ENCODE data around the gene ZNHIT6. TPM values are rescaled to one million over a fixed set of nuclear protein-coding genes. Genes with fewer than 3 reads are reported as not detected.
A peak's percentile ranks its signal among the peaks of the same experiment; 100 is the strongest.

Gene ZNHIT6
- total RNA-seq, 1 experiment from 2014 or later = 16.1 TPM

GRCh38 chr1:85623061-85623471 is 85.2 kb downstream of the ZNHIT6 start:
- Histone ChIP-seq H3K4me1 (replicated peaks; ENCODE audit: insufficient read depth) (peaks cover 15% of the 10 kb centered on the region), H3K79me2 (ENCODE audit: low read depth) (no peaks in the 10 kb centered on the region), H4K20me1 (ENCODE audit: insufficient read depth) (no peaks in the 10 kb centered on the region), H3K27me3 (ENCODE audit: insufficient read depth, low read depth) (no peaks in the 10 kb centered on the region), H3K9me3 (ENCODE audit: insufficient read depth, low read depth) (peaks cover 18% of the 10 kb centered on the region), H3F3A (ENCODE audit: insufficient read depth, low read depth) (peaks cover 18% of the 10 kb centered on the region; the same call in 1 of the 2 replicates), H3K27ac (peak overlapping the region; percentile 50), H3K4me3 (no peak overlapping the region), H3K36me3 (ENCODE audit: low read depth) (no peaks in the 10 kb centered on the region), H3K9me2 (ENCODE audit: insufficient read depth) (no peaks in the 10 kb centered on the region), H2AFZ (no peak overlapping the region), H3K4me2 (peak overlapping the region; percentile 29)
- ChIA-PET CTCF (interaction anchor here (0.7 kb wide), 1 partner anchor 52 kb away, joined by 4 read pairs; no protein-coding TSS in a partner anchor), POLR2A (ENCODE audit: unreplicated experiment) (interaction anchor here (0.7 kb wide), 1 partner anchor 11 kb away, joined by 38 read pairs; no protein-coding TSS in a partner anchor)
- no TSS peak for BruUV-seq (replicated peaks)
- peak in 1 of 2 experiments; percentile 74 for DNase-seq
- no peak for TF ChIP-seq EZH2 (IDR thresholded peaks at IDR 0.05; ENCODE audit: low read depth)
- intact Hi-C loops (cut with micrococcal nuclease; ENCODE audit: unreplicated experiment) = no loop called here

- POLR2A ChIA-PET (ENCODE audit: unreplicated experiment) = no interaction called here
- TF ChIP-seq CTCF (conservative IDR thresholded peaks at IDR 0.05) (no peak), EZH2 (IDR thresholded peaks at IDR 0.05; ENCODE audit: low read depth) (no peak)
- Histone ChIP-seq H3K27me3 (ENCODE audit: insufficient read depth, low read depth) (no peaks in the 10 kb centered on the region), H3K36me3 (ENCODE audit: low read depth) (no peaks in the 10 kb centered on the region), H3K27ac (no peak overlapping the region), H2AFZ (no peak overlapping the region), H3K9me3 (ENCODE audit: insufficient read depth, low read depth) (peaks cover 18% of the 10 kb centered on the region), H3K79me2 (ENCODE audit: low read depth) (no peaks in the 10 kb centered on the region), H3K4me3 (no peak overlapping the region), H3K4me1 (replicated peaks; ENCODE audit: insufficient read depth) (peaks cover 15% of the 10 kb centered on the region), H4K20me1 (ENCODE audit: insufficient read depth) (no peaks in the 10 kb centered on the region), H3K9me2 (ENCODE audit: insufficient read depth) (no peaks in the 10 kb centered on the region), H3F3A (ENCODE audit: insufficient read depth, low read depth) (peaks cover 18% of the 10 kb centered on the region; the same call in 1 of the 2 replicates), H3K4me2 (no peak overlapping the region)
- CTCF ChIA-PET = no interaction called here
- intact Hi-C loops (cut with micrococcal nuclease; ENCODE audit: unreplicated experiment) = no loop called here
- no peak for DNase-seq
- no TSS peak for BruUV-seq (replicated peaks)
Measured at GRCh38 chr1:85621430-85621829, 86.8 kb downstream of the ZNHIT6 start.

- no TSS peak for BruUV-seq (replicated peaks)
- intact Hi-C loops (cut with micrococcal nuclease; ENCODE audit: unreplicated experiment) = no loop called here
- Histone ChIP-seq H2AFZ (no peak overlapping the region), H3K9me3 (ENCODE audit: insufficient read depth, low read depth) (peaks cover 18% of the 10 kb centered on the region), H4K20me1 (ENCODE audit: insufficient read depth) (no peaks in the 10 kb centered on the region), H3F3A (ENCODE audit: insufficient read depth, low read depth) (peaks cover 17% of the 10 kb centered on the region), H3K36me3 (ENCODE audit: low read depth) (no peaks in the 10 kb centered on the region), H3K4me2 (no peak overlapping the region), H3K4me1 (replicated peaks; ENCODE audit: insufficient read depth) (peaks cover 16% of the 10 kb centered on the region), H3K27ac (no peak overlapping the region), H3K9me2 (ENCODE audit: insufficient read depth) (no peaks in the 10 kb centered on the region), H3K79me2 (ENCODE audit: low read depth) (no peaks in the 10 kb centered on the region), H3K4me3 (no peak overlapping the region), H3K27me3 (ENCODE audit: insufficient read depth, low read depth) (no peaks in the 10 kb centered on the region)
- POLR2A ChIA-PET (ENCODE audit: unreplicated experiment) = no interaction called here
- no peak for DNase-seq
- CTCF ChIA-PET = no interaction called here
- TF ChIP-seq CTCF (conservative IDR thresholded peaks at IDR 0.05) (no peak), EZH2 (IDR thresholded peaks at IDR 0.05; ENCODE audit: low read depth) (no peak)
Measured at GRCh38 chr1:85617633-85618100, 90.6 kb downstream of the ZNHIT6 start.

- ChIA-PET CTCF (no interaction called here), POLR2A (ENCODE audit: unreplicated experiment) (no interaction called here)
- Histone ChIP-seq H3K9me3 (ENCODE audit: insufficient read depth, low read depth) (peaks cover 10% of the 10 kb centered on the region), H3K9me2 (ENCODE audit: insufficient read depth) (no peaks in the 10 kb centered on the region), H3K4me2 (no peak overlapping the region), H3K4me1 (replicated peaks; ENCODE audit: insufficient read depth) (peaks cover 21% of the 10 kb centered on the region), H3K4me3 (no peak overlapping the region), H3K79me2 (ENCODE audit: low read depth) (no peaks in the 10 kb centered on the region), H3K27me3 (ENCODE audit: insufficient read depth, low read depth) (no peaks in the 10 kb centered on the region), H4K20me1 (ENCODE audit: insufficient read depth) (no peaks in the 10 kb centered on the region), H3K36me3 (ENCODE audit: low read depth) (no peaks in the 10 kb centered on the region), H3F3A (ENCODE audit: insufficient read depth, low read depth) (peaks cover 18% of the 10 kb centered on the region), H2AFZ (no peak overlapping the region), H3K27ac (no peak overlapping the region)
- no TSS peak for BruUV-seq (replicated peaks)
- intact Hi-C loops (cut with micrococcal nuclease; ENCODE audit: unreplicated experiment) = no loop called here
- DNase-seq = no peak
- TF ChIP-seq EZH2 (IDR thresholded peaks at IDR 0.05; ENCODE audit: low read depth) (no peak), CTCF (conservative IDR thresholded peaks at IDR 0.05) (no peak)
Measured at GRCh38 chr1:85616736-85617135, 91.5 kb downstream of the ZNHIT6 start.

Data from PC-9 (cell line).